ENCODE measurements around the gene FAM131A. TPM values are rescaled to one million over a fixed set of nuclear protein-coding genes. Genes with fewer than 3 reads are reported as not detected.

Gene FAM131A
- total RNA-seq, 4 donors from 2014 or later, result 53.9 to 71.4 (median 65.3) TPM

DNA sequence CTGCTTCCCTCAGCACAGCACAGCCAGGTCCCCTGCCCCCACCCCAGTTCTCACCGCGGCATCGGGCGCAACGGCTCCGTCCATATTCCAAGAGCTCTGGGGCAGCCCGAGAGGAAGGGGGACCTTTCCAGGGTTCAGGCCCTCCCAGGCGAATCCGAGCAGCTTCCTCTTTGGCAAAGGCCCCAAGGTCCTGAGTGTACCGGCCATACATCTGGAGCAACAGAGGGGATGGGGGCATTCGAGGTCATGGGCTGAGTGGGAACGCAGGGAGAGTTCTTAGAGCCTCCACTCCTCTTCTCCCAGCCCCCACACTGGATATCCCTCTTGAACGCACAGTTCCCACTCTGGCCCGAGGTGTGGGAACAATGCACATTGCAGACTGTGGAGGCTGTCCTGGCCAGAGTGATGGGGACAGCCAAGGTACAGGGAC, 21.5 kb downstream of the FAM131A start:
- no peak for ATAC-seq
- no peak overlapping the region for H3K27ac ChIP-seq
- H3K27me3 ChIP-seq, result no peaks in the 10 kb centered on the region
- H3K9me3 ChIP-seq, result no peaks in the 10 kb centered on the region
- peaks cover 3 to 41% (median 14%) of the 10 kb centered on the region in 3 donors for H3K4me1 ChIP-seq
- no peak overlapping the region for H3K4me3 ChIP-seq
- TF ChIP-seq POLR2AphosphoS5 (IDR thresholded peaks at IDR 0.05), result no peak
- no peak for TF ChIP-seq EP300 (IDR thresholded peaks at IDR 0.05)
- 60% methylated on average over 1 of the region's 14 CpGs; no CpG with 5 or more reads in 1 of the 2 donors for whole genome bisulfite sequencing, 2 donors (ENCODE audit: low coverage in 1 of 2)
- peaks cover 0 to 37% of the 10 kb centered on the region in 2 donors for H3K36me3 ChIP-seq

DNA sequence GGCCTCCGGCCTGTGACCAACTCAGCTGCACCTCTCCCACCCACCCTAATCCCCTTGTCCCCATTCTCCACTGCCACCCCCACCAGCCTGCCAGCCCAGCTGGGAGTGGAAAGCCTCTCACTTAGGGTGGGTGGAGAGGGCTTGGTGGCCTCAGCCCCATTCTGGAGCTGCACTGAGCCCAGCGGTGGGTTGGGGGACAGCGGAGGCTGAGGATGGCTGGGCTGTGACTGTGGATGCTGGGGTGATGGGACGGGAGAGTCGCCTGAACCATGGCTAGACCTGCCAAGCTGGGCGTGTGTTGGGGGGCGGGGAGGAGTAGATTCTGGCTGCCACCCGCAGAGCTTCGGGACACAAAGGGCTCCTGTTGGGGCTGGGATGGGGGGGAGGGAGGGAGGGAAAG, 22.2 kb downstream of the FAM131A start:
- peaks cover 3 to 43% (median 16%) of the 10 kb centered on the region in 3 donors for H3K4me1 ChIP-seq
- no peak overlapping the region for H3K4me3 ChIP-seq
- WGBS, 2 donors (ENCODE audit: low coverage in 1 of 2), result 14 to 55% methylated on average over 2 to 4 of the region's 9 CpGs
- H3K27me3 ChIP-seq, result no peaks in the 10 kb centered on the region
- no peaks in the 10 kb centered on the region for H3K9me3 ChIP-seq
- H3K27ac ChIP-seq, result no peak overlapping the region
- no peak for ATAC-seq
- TF ChIP-seq POLR2A (IDR thresholded peaks at IDR 0.05), result no peak
- TF ChIP-seq, protein P1, sequence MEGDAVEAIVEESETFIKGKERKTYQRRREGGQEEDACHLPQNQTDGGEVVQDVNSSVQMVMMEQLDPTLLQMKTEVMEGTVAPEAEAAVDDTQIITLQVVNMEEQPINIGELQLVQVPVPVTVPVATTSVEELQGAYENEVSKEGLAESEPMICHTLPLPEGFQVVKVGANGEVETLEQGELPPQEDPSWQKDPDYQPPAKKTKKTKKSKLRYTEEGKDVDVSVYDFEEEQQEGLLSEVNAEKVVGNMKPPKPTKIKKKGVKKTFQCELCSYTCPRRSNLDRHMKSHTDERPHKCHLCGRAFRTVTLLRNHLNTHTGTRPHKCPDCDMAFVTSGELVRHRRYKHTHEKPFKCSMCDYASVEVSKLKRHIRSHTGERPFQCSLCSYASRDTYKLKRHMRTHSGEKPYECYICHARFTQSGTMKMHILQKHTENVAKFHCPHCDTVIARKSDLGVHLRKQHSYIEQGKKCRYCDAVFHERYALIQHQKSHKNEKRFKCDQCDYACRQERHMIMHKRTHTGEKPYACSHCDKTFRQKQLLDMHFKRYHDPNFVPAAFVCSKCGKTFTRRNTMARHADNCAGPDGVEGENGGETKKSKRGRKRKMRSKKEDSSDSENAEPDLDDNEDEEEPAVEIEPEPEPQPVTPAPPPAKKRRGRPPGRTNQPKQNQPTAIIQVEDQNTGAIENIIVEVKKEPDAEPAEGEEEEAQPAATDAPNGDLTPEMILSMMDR (IDR thresholded peaks at IDR 0.05), result no peak
- TF ChIP-seq EP300 (IDR thresholded peaks at IDR 0.05), result no peak
- no peak for TF ChIP-seq POLR2AphosphoS5 (IDR thresholded peaks at IDR 0.05)
- peaks cover 0 to 37% of the 10 kb centered on the region in 2 donors for H3K36me3 ChIP-seq

DNA sequence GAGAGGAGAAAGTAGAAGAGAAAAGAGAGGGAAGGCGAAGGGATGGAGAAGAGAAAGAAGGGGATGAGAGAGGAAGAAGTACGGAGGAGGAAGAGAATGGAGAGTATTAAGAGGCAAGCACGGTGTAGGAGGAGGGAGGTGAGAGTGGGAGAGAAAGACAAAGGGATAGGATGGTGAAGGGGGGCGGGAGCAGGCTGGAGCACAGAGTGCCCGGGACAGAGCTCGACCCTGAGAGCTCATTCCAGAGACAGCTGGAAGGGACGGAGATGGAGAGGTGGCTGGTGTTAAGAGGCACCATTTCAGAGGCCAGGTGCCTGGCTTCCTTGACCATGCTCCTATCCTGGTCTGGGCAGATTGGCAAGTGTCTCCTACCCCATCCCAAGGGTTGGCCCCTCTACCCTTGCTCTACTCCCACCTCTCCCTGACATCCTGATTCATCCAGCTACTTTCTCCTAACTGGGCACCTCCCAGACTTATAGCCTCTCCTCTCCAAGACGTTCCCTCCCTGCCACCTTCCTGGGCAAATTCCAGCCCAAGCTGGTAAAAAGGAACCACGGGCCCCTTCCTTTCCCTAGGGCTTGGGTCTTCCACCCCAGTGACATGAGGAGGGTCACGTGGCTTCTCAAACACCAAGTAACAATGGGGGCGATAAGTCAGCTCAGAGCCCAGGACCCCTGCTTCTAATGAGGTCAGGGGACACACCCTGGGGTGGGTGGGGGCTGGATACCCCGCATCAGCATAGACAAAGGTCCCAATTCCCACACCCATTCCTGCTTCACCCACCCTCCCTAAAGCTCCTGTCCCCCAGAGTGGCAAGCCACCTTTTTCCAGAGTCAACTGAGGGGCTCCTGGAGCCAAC, 22.9 kb downstream of the FAM131A start:
- 69 to 71% methylated on average over 7 to 9 of the region's 12 CpGs for WGBS, 2 donors (ENCODE audit: low coverage in 1 of 2)
- peak overlapping the region in 3 of 4 donors; percentile 95 to 100 (median 98) for H3K27ac ChIP-seq

DNA sequence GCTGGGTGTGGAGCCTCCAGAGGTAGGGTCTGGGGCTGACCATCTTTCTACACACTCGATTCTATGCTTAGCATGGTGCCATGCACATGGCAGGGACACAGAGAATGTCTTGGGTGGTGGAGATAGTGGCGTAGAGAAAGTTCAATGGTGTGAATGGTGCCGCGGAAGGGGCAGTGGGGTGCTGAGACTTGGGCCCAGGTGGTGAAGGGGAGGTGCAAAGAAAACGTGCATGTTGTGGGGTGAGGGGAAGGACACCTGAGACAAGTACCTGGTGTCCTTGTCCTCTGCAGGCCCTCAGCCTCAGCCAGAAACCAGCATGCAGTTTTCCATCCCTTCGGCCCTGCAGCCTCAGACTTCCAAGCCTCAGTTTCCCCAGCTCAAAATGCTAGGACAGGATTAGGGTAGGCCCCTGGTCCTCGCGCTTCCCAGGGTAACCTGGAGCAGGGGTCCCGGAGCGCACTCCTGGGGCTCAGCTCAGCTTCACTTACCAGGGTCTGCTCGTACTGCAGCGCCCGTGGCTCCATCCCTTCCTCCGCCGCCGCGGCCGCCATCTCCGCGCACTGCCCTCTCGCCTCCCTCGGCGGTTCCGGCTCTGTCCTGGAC, 23.6 kb downstream of the FAM131A start:
- TF ChIP-seq POLR2A (IDR thresholded peaks at IDR 0.05) (no peak), EP300 (IDR thresholded peaks at IDR 0.05) (no peak), POLR2AphosphoS5 (IDR thresholded peaks at IDR 0.05) (no peak)
- TF ChIP-seq, protein P1 (IDR thresholded peaks at IDR 0.05), result no peak
- peaks cover 3 to 49% (median 16%) of the 10 kb centered on the region in 3 donors for H3K4me1 ChIP-seq
- ATAC-seq, result no peak
- no peaks in the 10 kb centered on the region for H3K27me3 ChIP-seq
- no peaks in the 10 kb centered on the region for H3K9me3 ChIP-seq
- peak overlapping the region; percentile 59 to 100 (median 96) for H3K27ac ChIP-seq
- WGBS, 2 donors (ENCODE audit: low coverage in 1 of 2), result 28 to 38% methylated on average over 4 of the region's 24 CpGs
- H3K36me3 ChIP-seq, result peaks cover 0 to 33% of the 10 kb centered on the region in 2 donors
- peak overlapping the region; percentile 92 to 95 for H3K4me3 ChIP-seq

More for the DNA sequence above, 22.9 kb downstream of the FAM131A start:
- Histone ChIP-seq H3K9me3 (no peaks in the 10 kb centered on the region), H3K36me3 (peaks cover 0 to 36% of the 10 kb centered on the region in 2 donors), H3K27me3 (no peaks in the 10 kb centered on the region), H3K4me3 (peak overlapping the region in 1 of 2 donors; percentile 92), H3K4me1 (peaks cover 3 to 48% (median 16%) of the 10 kb centered on the region in 3 donors)
- no peak for ATAC-seq
- TF ChIP-seq POLR2A (IDR thresholded peaks at IDR 0.05) (no peak), POLR2AphosphoS5 (IDR thresholded peaks at IDR 0.05) (no peak), EP300 (IDR thresholded peaks at IDR 0.05) (no peak)
- TF ChIP-seq, protein P1 (IDR thresholded peaks at IDR 0.05), result no peak

DNA sequence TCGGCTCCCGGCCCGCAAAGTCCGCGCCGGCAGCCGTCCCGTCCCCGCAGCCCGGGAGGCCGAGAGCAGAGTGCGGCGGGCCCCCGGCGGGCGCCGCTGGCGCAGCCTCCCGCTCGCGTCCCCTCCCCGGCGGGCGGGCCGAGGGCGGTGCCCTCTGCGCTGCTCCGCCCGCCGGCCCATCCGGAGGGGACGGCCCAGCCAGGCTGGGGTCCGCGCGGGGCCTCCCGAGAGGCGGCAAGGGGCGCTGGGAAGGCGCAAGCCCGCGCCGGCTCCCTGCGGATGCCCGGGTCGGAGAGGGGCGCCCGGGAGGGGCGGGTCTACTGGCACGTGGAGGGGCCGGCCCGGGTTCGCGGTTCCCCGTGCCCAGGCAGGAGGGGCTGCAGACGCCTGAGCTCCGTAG, 24.1 kb downstream of the FAM131A start, which contains the start of the genes CLCN2 and POLR2H:
Gene CLCN2 (minus strand): TSS at position 74 of the 400 bp plus-strand sequence. CDS start 126 bp downstream, outside the sequence.
Gene POLR2H (plus strand): TSS at position 179 of the 400 bp plus-strand sequence. CDS start 1,783 bp downstream, outside the sequence.
- peaks cover 0 to 35% of the 10 kb centered on the region in 2 donors for H3K36me3 ChIP-seq
- peak within 1 kb of the TSS; percentile 92 to 95 for H3K4me3 ChIP-seq
- H3K9me3 ChIP-seq, result no peaks in the 10 kb centered on the region
- peak; percentile 70 for ATAC-seq
- TF ChIP-seq POLR2AphosphoS5 (IDR thresholded peaks at IDR 0.05) (no peak), POLR2A (IDR thresholded peaks at IDR 0.05) (peak; percentile 74)
- WGBS, 2 donors (ENCODE audit: low coverage in 1 of 2), result no CpG with 5 or more reads among the region's 56 CpGs
- peaks cover 3 to 49% (median 16%) of the 10 kb centered on the region in 3 donors for H3K4me1 ChIP-seq
- peak within 1 kb of the TSS; percentile 92 to 100 (median 96) for H3K27ac ChIP-seq
- no peaks in the 10 kb centered on the region for H3K27me3 ChIP-seq
